ENCODE data around the gene PNPLA2.
A peak's percentile ranks its signal among the peaks of the same experiment; 100 is the strongest.

PNPLA2 gene

GRCh38 chr11:802693-803466 lies 15.8 kb upstream of the PNPLA2 start:
- DNase-seq (ENCODE audit: low read depth, low spot score), result no peak
- Histone ChIP-seq H3K36me3 (ENCODE audit: insufficient read depth, insufficient read length, low read length) (peaks cover 52% of the 10 kb centered on the region), H3K4me1 (ENCODE audit: insufficient read depth, insufficient read length) (peaks cover 27% of the 10 kb centered on the region), H3K9ac (ENCODE audit: insufficient read length, low read depth) (peak overlapping the region; percentile 96), H3K4me3 (ENCODE audit: insufficient read length, low read depth) (peak overlapping the region; percentile 4), H3K9me3 (ENCODE audit: insufficient read depth, low read length) (no peaks in the 10 kb centered on the region), H3K27me3 (ENCODE audit: insufficient read depth, insufficient read length) (no peaks in the 10 kb centered on the region)
- TF ChIP-seq ZNF274 (IDR thresholded peaks at IDR 0.05; ENCODE audit: low read depth, low read length) (no peak), YY1 (IDR thresholded peaks at IDR 0.05; ENCODE audit: insufficient read depth, insufficient read length) (no peak), SUZ12 (IDR thresholded peaks at IDR 0.05; ENCODE audit: extremely low read depth, insufficient read depth, insufficient read length) (no peak)

- H3K9ac ChIP-seq (ENCODE audit: insufficient read length, low read depth), result peak overlapping the region; percentile 96
- peak overlapping the region; percentile 75 for H3K4me3 ChIP-seq (ENCODE audit: insufficient read length, low read depth)
- H3K27me3 ChIP-seq (ENCODE audit: insufficient read depth, insufficient read length), result no peaks in the 10 kb centered on the region
- no peak for TF ChIP-seq YY1 (IDR thresholded peaks at IDR 0.05; ENCODE audit: insufficient read depth, insufficient read length)
- no peak for TF ChIP-seq ZNF274 (IDR thresholded peaks at IDR 0.05; ENCODE audit: low read depth, low read length)
- TF ChIP-seq SUZ12 (IDR thresholded peaks at IDR 0.05; ENCODE audit: extremely low read depth, insufficient read depth, insufficient read length), result no peak
- peaks cover 52% of the 10 kb centered on the region for H3K36me3 ChIP-seq (ENCODE audit: insufficient read depth, insufficient read length, low read length)
- no peaks in the 10 kb centered on the region for H3K9me3 ChIP-seq (ENCODE audit: insufficient read depth, low read length)
- H3K4me1 ChIP-seq (ENCODE audit: insufficient read depth, insufficient read length), result peaks cover 26% of the 10 kb centered on the region
- DNase-seq (ENCODE audit: low read depth, low spot score), result no peak
Observed at GRCh38 chr11:803467-803742, 15.3 kb upstream of the PNPLA2 start.

- DNase-seq (ENCODE audit: low read depth, low spot score), result no peak
- Histone ChIP-seq H3K9me3 (ENCODE audit: insufficient read depth, low read length) (no peaks in the 10 kb centered on the region), H3K36me3 (ENCODE audit: insufficient read depth, insufficient read length, low read length) (peaks cover 50% of the 10 kb centered on the region), H3K27me3 (ENCODE audit: insufficient read depth, insufficient read length) (no peaks in the 10 kb centered on the region), H3K4me3 (ENCODE audit: insufficient read length, low read depth) (peak overlapping the region; percentile 75), H3K9ac (ENCODE audit: insufficient read length, low read depth) (peak overlapping the region; percentile 96), H3K4me1 (ENCODE audit: insufficient read depth, insufficient read length) (peaks cover 25% of the 10 kb centered on the region)
- TF ChIP-seq YY1 (IDR thresholded peaks at IDR 0.05; ENCODE audit: insufficient read depth, insufficient read length), result no peak
- no peak for TF ChIP-seq SUZ12 (IDR thresholded peaks at IDR 0.05; ENCODE audit: extremely low read depth, insufficient read depth, insufficient read length)
- TF ChIP-seq ZNF274 (IDR thresholded peaks at IDR 0.05; ENCODE audit: low read depth, low read length), result no peak
Observed at GRCh38 chr11:803770-804598, 14.7 kb upstream of the PNPLA2 start.

GRCh38 chr11:804599-804964 lies 14.1 kb upstream of the PNPLA2 start:
- Histone ChIP-seq H3K27me3 (ENCODE audit: insufficient read depth, insufficient read length) (no peaks in the 10 kb centered on the region), H3K4me1 (ENCODE audit: insufficient read depth, insufficient read length) (peaks cover 21% of the 10 kb centered on the region), H3K36me3 (ENCODE audit: insufficient read depth, insufficient read length, low read length) (peaks cover 44% of the 10 kb centered on the region), H3K9ac (ENCODE audit: insufficient read length, low read depth) (peak overlapping the region; percentile 96), H3K9me3 (ENCODE audit: insufficient read depth, low read length) (no peaks in the 10 kb centered on the region), H3K4me3 (ENCODE audit: insufficient read length, low read depth) (peak overlapping the region; percentile 75)
- no peak for DNase-seq (ENCODE audit: low read depth, low spot score)
- TF ChIP-seq YY1 (IDR thresholded peaks at IDR 0.05; ENCODE audit: insufficient read depth, insufficient read length) (no peak), SUZ12 (IDR thresholded peaks at IDR 0.05; ENCODE audit: extremely low read depth, insufficient read depth, insufficient read length) (no peak), ZNF274 (IDR thresholded peaks at IDR 0.05; ENCODE audit: low read depth, low read length) (no peak)

- no peak for TF ChIP-seq SUZ12 (IDR thresholded peaks at IDR 0.05; ENCODE audit: extremely low read depth, insufficient read depth, insufficient read length)
- no peak for TF ChIP-seq ZNF274 (IDR thresholded peaks at IDR 0.05; ENCODE audit: low read depth, low read length)
- Histone ChIP-seq H3K27me3 (ENCODE audit: insufficient read depth, insufficient read length) (no peaks in the 10 kb centered on the region), H3K9me3 (ENCODE audit: insufficient read depth, low read length) (no peaks in the 10 kb centered on the region), H3K4me1 (ENCODE audit: insufficient read depth, insufficient read length) (peaks cover 20% of the 10 kb centered on the region), H3K4me3 (ENCODE audit: insufficient read length, low read depth) (peak overlapping the region; percentile 98), H3K36me3 (ENCODE audit: insufficient read depth, insufficient read length, low read length) (peaks cover 41% of the 10 kb centered on the region), H3K9ac (ENCODE audit: insufficient read length, low read depth) (peak overlapping the region; percentile 98)
- no peak for DNase-seq (ENCODE audit: low read depth, low spot score)
Observed at GRCh38 chr11:808427-809286, 10.1 kb upstream of the PNPLA2 start.

GRCh38 chr11:809287-810039 lies 9.3 kb upstream of the PNPLA2 start, which contains the start of gene RPLP2:
RPLP2 (plus strand) TSS chr11:809967; CDS start chr11:810235, 268 bp downstream.
- peak within 1 kb of the TSS; percentile 98 for H3K9ac ChIP-seq (ENCODE audit: insufficient read length, low read depth)
- TF ChIP-seq YY1 (IDR thresholded peaks at IDR 0.05; ENCODE audit: insufficient read depth, insufficient read length), result no peak
- TF ChIP-seq SUZ12 (IDR thresholded peaks at IDR 0.05; ENCODE audit: extremely low read depth, insufficient read depth, insufficient read length), result no peak
- no peak for TF ChIP-seq ZNF274 (IDR thresholded peaks at IDR 0.05; ENCODE audit: low read depth, low read length)
- peak; percentile 96 for DNase-seq (ENCODE audit: low read depth, low spot score)
- peaks cover 12% of the 10 kb centered on the region for H3K4me1 ChIP-seq (ENCODE audit: insufficient read depth, insufficient read length)
- peak within 1 kb of the TSS; percentile 98 for H3K4me3 ChIP-seq (ENCODE audit: insufficient read length, low read depth)
- H3K36me3 ChIP-seq (ENCODE audit: insufficient read depth, insufficient read length, low read length), result peaks cover 43% of the 10 kb centered on the region
- H3K27me3 ChIP-seq (ENCODE audit: insufficient read depth, insufficient read length), result no peaks in the 10 kb centered on the region
- no peaks in the 10 kb centered on the region for H3K9me3 ChIP-seq (ENCODE audit: insufficient read depth, low read length)

Measured in NT2/D1 (cell line).